GM12878 (cell line): ENCODE measurements around the gene KDM2A.

Source experiments
- BACH1 ChIP-seq: fragments of 450-650 bp; IDR thresholded peaks from 2 replicates; pipeline ENCODE4 v1.6.1; 2017; ENCODE audit warnings: mild to moderate bottlenecking, borderline replicate concordance
- E2F4 ChIP-seq: IDR thresholded peaks from 2 replicates; pipeline ENCODE4 v1.6.1; 2012; ENCODE audit warnings: low read depth, low read length, improper control_type of control experiment
- KAT2A ChIP-seq: conservative IDR thresholded peaks from 2 replicates; pipeline ENCODE4 v1.6.1; 2011; ENCODE audit warnings: low read depth, low read length; ENCODE audit not compliant: control insufficient read depth
- NRF1 ChIP-seq: conservative IDR thresholded peaks from 2 replicates; pipeline ENCODE4 v1.6.1; 2011; ENCODE audit warnings: mild to moderate bottlenecking, low read depth, low read length, improper control_type of control experiment
- PBX3 ChIP-seq: IDR thresholded peaks from 2 replicates; pipeline ENCODE4 v1.6.1; 2011; ENCODE audit warnings: mild to moderate bottlenecking, low read depth, low read length, moderate library complexity; ENCODE audit not compliant: insufficient replicate concordance
- POLR2A ChIP-seq: IDR thresholded peaks from 2 replicates; pipeline ENCODE4 v1.6.1; 2011; ENCODE audit warnings: low read depth, mild to moderate bottlenecking, low read length
- POLR2AphosphoS5 ChIP-seq: IDR thresholded peaks from 2 replicates; pipeline ENCODE4 v1.6.1; 2011; ENCODE audit warnings: mild to moderate bottlenecking, low read length, inconsistent platforms
- RCOR1 ChIP-seq: conservative IDR thresholded peaks from 2 replicates; pipeline ENCODE4 v1.6.1; 2012; ENCODE audit warnings: low read depth, low read length, improper control_type of control experiment
- TAF1 ChIP-seq: IDR thresholded peaks from 2 replicates; pipeline ENCODE4 v1.6.1; 2011; ENCODE audit warnings: mild to moderate bottlenecking, low read depth, low read length, borderline replicate concordance
- TCF12 ChIP-seq: IDR thresholded peaks from 2 replicates; pipeline ENCODE4 v1.6.1; 2011; ENCODE audit warnings: low read depth, mild to moderate bottlenecking, low read length
- USF1 ChIP-seq: IDR thresholded peaks from 2 replicates; pipeline ENCODE4 v1.6.1; 2011; ENCODE audit warnings: borderline replicate concordance, low read depth, mild to moderate bottlenecking, moderate library complexity, mixed read lengths, low read length; ENCODE audit not compliant: insufficient read depth; ENCODE audit errors: extremely low read length
- TF ChIP-seq, protein P1 (sequence below), 3 experiments: IDR thresholded peaks in 2 of 3; conservative IDR thresholded peaks in 1 of 3; 2 replicates each; pipeline ENCODE4 v1.5.1; 2011; ENCODE audit warnings: low read depth in 3 of 3, low read length in 3 of 3, mild to moderate bottlenecking in 3 of 3, control low read depth in 2 of 3, moderate library complexity in 2 of 3, inconsistent platforms in 1 of 3, mixed read lengths in 1 of 3; ENCODE audit not compliant: control insufficient read depth in 2 of 3, insufficient read depth in 1 of 3; ENCODE audit errors: extremely low read depth in 1 of 3

DNA sequence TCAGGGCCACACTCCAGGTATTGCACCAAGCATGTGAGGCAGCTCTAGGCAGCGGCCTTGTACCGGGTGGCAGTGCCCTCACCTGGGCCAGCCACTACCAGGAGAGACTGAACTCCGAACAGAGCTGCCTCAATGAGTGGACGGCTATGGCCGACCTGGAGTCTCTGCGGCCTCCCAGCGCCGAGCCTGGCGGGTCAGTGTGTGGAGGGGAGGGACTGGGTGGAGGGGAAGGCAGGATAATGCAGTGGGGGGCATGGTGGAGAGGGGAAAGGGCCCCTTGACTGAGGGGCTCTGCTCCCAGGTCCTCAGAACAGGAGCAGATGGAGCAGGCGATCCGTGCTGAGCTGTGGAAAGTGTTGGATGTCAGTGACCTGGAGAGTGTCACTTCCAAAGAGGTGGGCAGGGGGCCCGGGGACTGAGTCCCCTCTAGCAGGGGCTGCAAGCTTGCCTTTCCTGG is 188.5 kb downstream of the KDM2A start:
- no peak for TF ChIP-seq POLR2A
- TF ChIP-seq, protein P1, sequence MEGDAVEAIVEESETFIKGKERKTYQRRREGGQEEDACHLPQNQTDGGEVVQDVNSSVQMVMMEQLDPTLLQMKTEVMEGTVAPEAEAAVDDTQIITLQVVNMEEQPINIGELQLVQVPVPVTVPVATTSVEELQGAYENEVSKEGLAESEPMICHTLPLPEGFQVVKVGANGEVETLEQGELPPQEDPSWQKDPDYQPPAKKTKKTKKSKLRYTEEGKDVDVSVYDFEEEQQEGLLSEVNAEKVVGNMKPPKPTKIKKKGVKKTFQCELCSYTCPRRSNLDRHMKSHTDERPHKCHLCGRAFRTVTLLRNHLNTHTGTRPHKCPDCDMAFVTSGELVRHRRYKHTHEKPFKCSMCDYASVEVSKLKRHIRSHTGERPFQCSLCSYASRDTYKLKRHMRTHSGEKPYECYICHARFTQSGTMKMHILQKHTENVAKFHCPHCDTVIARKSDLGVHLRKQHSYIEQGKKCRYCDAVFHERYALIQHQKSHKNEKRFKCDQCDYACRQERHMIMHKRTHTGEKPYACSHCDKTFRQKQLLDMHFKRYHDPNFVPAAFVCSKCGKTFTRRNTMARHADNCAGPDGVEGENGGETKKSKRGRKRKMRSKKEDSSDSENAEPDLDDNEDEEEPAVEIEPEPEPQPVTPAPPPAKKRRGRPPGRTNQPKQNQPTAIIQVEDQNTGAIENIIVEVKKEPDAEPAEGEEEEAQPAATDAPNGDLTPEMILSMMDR (IDR thresholded peaks at IDR 0.05 in 2 of 3, conservative IDR thresholded peaks at IDR 0.05 in 1 of 3; ENCODE audit: control insufficient read depth in 2 of 3, extremely low read depth in 1 of 3, insufficient read depth in 1 of 3, low read depth in 3 of 3, low read length in 3 of 3), result no peak
- no peak for TF ChIP-seq USF1
- no peak for TF ChIP-seq TAF1
- no peak for TF ChIP-seq E2F4
- no peak for TF ChIP-seq NRF1
- TF ChIP-seq POLR2AphosphoS5, result no peak
- no peak for TF ChIP-seq RCOR1
- no peak for TF ChIP-seq TCF12
- TF ChIP-seq KAT2A, result no peak
- TF ChIP-seq BACH1, result no peak
- TF ChIP-seq PBX3, result no peak
